GM23338 (cell line): ENCODE data around the gene NFYB. TPM values are rescaled to one million over a fixed set of nuclear protein-coding genes. Genes with fewer than 3 reads are reported as not detected.

Experiments used
- ATAC-seq: fragments of 200-7000 bp; cut with Tn5 transposase; 3 replicates; pipeline ENCODE4 v1.9.1; 2020
- DNase-seq: peaks from one replicate; pipeline ENCODE4 v3.0.0-alpha.2; 2015; ENCODE audit warnings: low spot score
- H2AFZ ChIP-seq: fragments of 200-600 bp; sonication (generic); 2 replicates; pipeline ENCODE4 v1.8.0; 2016; ENCODE audit warnings: antibody characterized with exemption, mild to moderate bottlenecking, moderate library complexity
- H3F3A ChIP-seq: fragments of 200-600 bp; sonication (generic); replicated peaks from 2 replicates; pipeline ENCODE4 v1.8.0; 2017; ENCODE audit warnings: antibody characterized with exemption, mixed run types, low read depth
- H3K27ac ChIP-seq: fragments of 200-600 bp; sonication (generic); 2 replicates; pipeline ENCODE4 v1.6.1; 2016; ENCODE audit warnings: low read depth
- H3K27me3 ChIP-seq: fragments of 200-600 bp; sonication (generic); 2 replicates; pipeline ENCODE4 v1.8.0; 2016; ENCODE audit warnings: mild to moderate bottlenecking, mixed run types, moderate library complexity; ENCODE audit not compliant: insufficient read depth
- H3K36me3 ChIP-seq: fragments of 200-600 bp; sonication (generic); 2 replicates; pipeline ENCODE4 v1.8.0; 2016; ENCODE audit warnings: mild to moderate bottlenecking; ENCODE audit not compliant: insufficient read depth
- H3K4me1 ChIP-seq: fragments of 200-600 bp; sonication (generic); 2 replicates; pipeline ENCODE4 v1.8.0; 2016; ENCODE audit warnings: mild to moderate bottlenecking, moderate library complexity; ENCODE audit not compliant: insufficient read depth
- H3K4me2 ChIP-seq: fragments of 200-600 bp; sonication (generic); 2 replicates; pipeline ENCODE4 v1.7.1; 2017; ENCODE audit warnings: mixed run types
- H3K4me3 ChIP-seq: fragments of 200-600 bp; sonication (generic); 2 replicates; pipeline ENCODE4 v1.6.1; 2016; ENCODE audit warnings: mixed run types
- H3K79me2 ChIP-seq: fragments of 200-600 bp; sonication (generic); replicated peaks from 2 replicates; pipeline ENCODE4 v1.8.0; 2017; ENCODE audit warnings: mild to moderate bottlenecking; ENCODE audit not compliant: insufficient read depth
- H3K9me2 ChIP-seq: fragments of 200-600 bp; sonication (generic); 2 replicates; pipeline ENCODE4 v1.8.0; 2017; ENCODE audit not compliant: insufficient read depth
- H4K20me1 ChIP-seq: fragments of 200-600 bp; sonication (generic); replicated peaks from 2 replicates; pipeline ENCODE4 v1.8.0; 2017; ENCODE audit warnings: mild to moderate bottlenecking; ENCODE audit not compliant: insufficient read depth
- H3K27ac Mint-ChIP-seq: 2 replicates; pipeline ENCODE4 v1.8.0; 2020; ENCODE audit warnings: inconsistent platforms, mild to moderate bottlenecking, moderate library complexity, mixed read lengths
- H3K27me3 Mint-ChIP-seq: 3 replicates; pipeline ENCODE4 v1.8.0; 2022; ENCODE audit warnings: low read depth, mild to moderate bottlenecking, moderate library complexity, mixed read lengths, inconsistent platforms; ENCODE audit not compliant: insufficient read depth, poor library complexity
- H3K36me3 Mint-ChIP-seq: 3 replicates; pipeline ENCODE4 v1.8.0; 2021; ENCODE audit warnings: low read depth, mild to moderate bottlenecking, inconsistent platforms, moderate library complexity, mixed read lengths
- H3K4me1 Mint-ChIP-seq: 3 replicates; pipeline ENCODE4 v1.8.0; 2020; ENCODE audit warnings: mild to moderate bottlenecking, inconsistent platforms, mixed read lengths
- H3K4me3 Mint-ChIP-seq: 3 replicates; pipeline ENCODE4 v1.8.0; 2021; ENCODE audit warnings: moderate library complexity, mild to moderate bottlenecking, inconsistent platforms, mixed read lengths
- H3K9me3 Mint-ChIP-seq: 3 replicates; pipeline ENCODE4 v1.8.0; 2020; ENCODE audit warnings: moderate library complexity, mild to moderate bottlenecking, inconsistent platforms, mixed read lengths
- CREB1 ChIP-seq: fragments of 250-450 bp; sonication (Bioruptor Pico); IDR thresholded peaks from 2 replicates; pipeline ENCODE4 v1.5.0; 2020; ENCODE audit warnings: low read depth, mild to moderate bottlenecking, moderate library complexity
- CTCF ChIP-seq, 2 experiments: fragments of 200-600 bp in 1 of 2; sonication (generic) in 1 of 2; conservative IDR thresholded peaks; 2 replicates each; pipeline versions ENCODE4 v1.5.1 to v1.6.1; 2016 to 2017; ENCODE audit warnings: antibody characterized with exemption in 2 of 2, low read depth in 2 of 2, mild to moderate bottlenecking in 2 of 2, moderate library complexity in 1 of 2
- ETS1 ChIP-seq: IDR thresholded peaks from 2 replicates; pipeline ENCODE4 v1.6.1; 2016; ENCODE audit warnings: antibody characterized with exemption
- EZH2 ChIP-seq: fragments of 200-600 bp; sonication (generic); IDR thresholded peaks from one replicate; pipeline ENCODE4 v1.8.0; 2017; ENCODE audit warnings: antibody characterized with exemption, mild to moderate bottlenecking, low read depth; ENCODE audit not compliant: unreplicated experiment
- EZH2phosphoT487 ChIP-seq: fragments of 200-600 bp; sonication (generic); IDR thresholded peaks from one replicate; pipeline ENCODE4 v1.8.1; 2018; ENCODE audit warnings: antibody characterized with exemption; ENCODE audit not compliant: unreplicated experiment
- JUNB ChIP-seq: IDR thresholded peaks from one replicate; pipeline ENCODE4 v1.6.1; 2016; ENCODE audit warnings: antibody characterized with exemption; ENCODE audit not compliant: unreplicated experiment
- NANOG ChIP-seq: IDR thresholded peaks from 2 replicates; pipeline ENCODE4 v1.6.1; 2016; ENCODE audit warnings: antibody characterized with exemption, borderline replicate concordance
- POLR2AphosphoS5 ChIP-seq: IDR thresholded peaks from 2 replicates; pipeline ENCODE4 v1.6.1; 2016; ENCODE audit warnings: antibody characterized with exemption, low read depth
- REST ChIP-seq: IDR thresholded peaks from one replicate; pipeline ENCODE4 v1.6.1; 2018; ENCODE audit warnings: antibody characterized with exemption; ENCODE audit not compliant: unreplicated experiment
- STAT1 ChIP-seq: IDR thresholded peaks from one replicate; pipeline ENCODE4 v1.6.1; 2016; ENCODE audit warnings: antibody characterized with exemption; ENCODE audit not compliant: unreplicated experiment
- ZNF114 ChIP-seq: fragments of 250-450 bp; sonication (Bioruptor Pico); IDR thresholded peaks from 2 replicates; pipeline ENCODE4 v1.5.0; 2020; ENCODE audit warnings: mild to moderate bottlenecking, moderate library complexity
- ZNF331 ChIP-seq: fragments of 250-450 bp; sonication (Bioruptor Pico); IDR thresholded peaks from 2 replicates; pipeline ENCODE4 v1.5.0; 2020; ENCODE audit warnings: low read depth, mild to moderate bottlenecking, moderate library complexity
- ZNF462 ChIP-seq: fragments of 250-450 bp; sonication (Bioruptor Pico); IDR thresholded peaks from 2 replicates; pipeline ENCODE4 v1.5.0; 2020; ENCODE audit warnings: mild to moderate bottlenecking, moderate library complexity
- polyA plus RNA-seq: library from polyadenylated mRNA; unstranded; fragments of >200 nt; fragmentation: Nextera tagmentation; extraction: Ambion mirVana; gene quantifications from 2 replicates; pipeline ENCODE4 v1.2.1, GENCODE V29; 2016
- total RNA-seq: library from RNA; depleted of rRNA; stranded (reverse); fragments of >200 nt; shearing (Covaris generic); gene quantifications from 2 replicates; pipeline ENCODE4 v1.2.3, GENCODE V29; 2014

NFYB gene
- total and polyA plus RNA-seq, 2 experiments from 2014 or later, result 32.7 to 67.2 TPM

GRCh38 chr12:104105461-104105860 lies 32.5 kb downstream of the NFYB start (continued):
- no peak for TF ChIP-seq REST
- TF ChIP-seq EZH2phosphoT487, result no peak
- no peak for TF ChIP-seq ZNF331 (CRISPR knock-in tag)
- TF ChIP-seq STAT1, result no peak
- no peak for TF ChIP-seq JUNB
- no peak for TF ChIP-seq NANOG
- no peak for TF ChIP-seq CREB1 (CRISPR knock-in tag)

GRCh38 chr12:104097954-104098353 lies 40.1 kb downstream of the NFYB start:
- Mint-ChIP-seq H3K4me1 (no peaks in the 10 kb centered on the region), H3K4me3 (no peak overlapping the region), H3K27me3 (peaks cover 2% of the 10 kb centered on the region), H3K27ac (no peak overlapping the region), H3K9me3 (no peaks in the 10 kb centered on the region), H3K36me3 (peaks cover 5% of the 10 kb centered on the region)
- H3K27me3 ChIP-seq, result no peaks in the 10 kb centered on the region
- H3F3A ChIP-seq, result no peaks in the 10 kb centered on the region
- no peak overlapping the region for H3K4me2 ChIP-seq
- H4K20me1 ChIP-seq, result no peaks in the 10 kb centered on the region
- DNase-seq, result no peak
- no peak for ATAC-seq
- no peak overlapping the region for H3K27ac ChIP-seq
- H3K4me1 ChIP-seq, result no peaks in the 10 kb centered on the region
- no peak overlapping the region for H2AFZ ChIP-seq
- no peak overlapping the region for H3K4me3 ChIP-seq
- no peaks in the 10 kb centered on the region for H3K79me2 ChIP-seq
- no peaks in the 10 kb centered on the region for H3K9me2 ChIP-seq
- H3K36me3 ChIP-seq, result no peaks in the 10 kb centered on the region
- TF ChIP-seq CREB1 (CRISPR knock-in tag) (no peak), POLR2AphosphoS5 (no peak), NANOG (no peak), EZH2phosphoT487 (no peak), EZH2 (no peak), STAT1 (no peak), ZNF462 (CRISPR knock-in tag) (no peak), CTCF (conservative IDR thresholded peaks at IDR 0.05; ENCODE audit: low read depth in 2 of 2) (no peak), ZNF331 (CRISPR knock-in tag) (no peak), ETS1 (no peak), JUNB (no peak), ZNF114 (CRISPR knock-in tag) (no peak)
